Pancreas (tissue), 10 donors: ENCODE results near the gene SAPCD1. TPM values are rescaled to one million over a fixed set of nuclear protein-coding genes. Genes with fewer than 3 reads are reported as not detected.
"Not testable (repeated sequence)": the region's sequence is repeated elsewhere in the genome, so short reads cannot be mapped to it uniquely, and the experiment has no call there.

Source experiments
- ATAC-seq, 4 donors: fragments of 200-7000 bp; cut with Tn5 transposase; one replicate each; pipeline versions ENCODE4 v1.8.0 to v1.9.1; 2020; ENCODE audit warnings: mild to moderate bottlenecking in 4 of 4, moderate library complexity in 4 of 4
- DNase-seq, 6 donors: peaks; one replicate each; pipeline ENCODE4 v3.0.0-alpha.2; 2020
- FAIRE-seq: peaks from 2 replicates; lab custom pipeline; 2012; peaks lifted over from hg19 to GRCh38; lab: Jason Lieb, UNC
- H3K27ac ChIP-seq, 4 donors: fragments of 200-600 bp; sonication (generic); 1 replicate in 3 of 4; 2 replicates in 1 of 4; pipeline versions ENCODE4 v1.5.0 to v1.8.0; 2020
- H3K27me3 ChIP-seq, 4 donors: fragments of 200-600 bp; one replicate each; pipeline ENCODE4 v1.8.0; 2021
- H3K36me3 ChIP-seq, 3 donors: fragments of 200-600 bp; sonication (generic) in 1 of 3; one replicate each; pipeline versions ENCODE4 v1.5.0 to v1.8.0; 2020 to 2021
- H3K4me1 ChIP-seq, 3 donors: fragments of 200-600 bp; one replicate each; pipeline ENCODE4 v1.8.0; 2021
- H3K4me3 ChIP-seq, 4 donors: fragments of 200-600 bp; sonication (generic) in 2 of 4; one replicate each; pipeline versions ENCODE4 v1.5.0 to v1.8.0; 2020 to 2021
- H3K9me3 ChIP-seq, 4 donors: fragments of 200-600 bp; one replicate each; pipeline ENCODE4 v1.8.0; 2021
- WGBS, 2 donors: extraction: QIAGEN DNeasy Blood & Tissue Kit; methylation state at CpG; one replicate each; pipeline ENCODE4 v1.1.7; 2013; 5-methylcytosine and 5-hydroxymethylcytosine counted together
- intact Hi-C, 3 donors: fragments of 100-400 bp; cut with DNase I; formaldehyde crosslinking; loops; one replicate each; pipeline versions ENCODE4 v1.11.1 to v1.14.2; 2022
- polyA plus RNA-seq, 2 donors: library from polyadenylated mRNA; stranded (reverse); fragments of 200-250 nt; gene quantifications; one replicate each; pipeline ENCODE4 v1.2.3, GENCODE V29; 2013
- total RNA-seq, 6 donors: library from RNA; stranded (reverse); fragmentation: NEBNext Ultra II Directional in 4 of 6; extraction: Animal tissue kit (Norgen Biotek cat#: 25700) in 4 of 6; gene quantifications; one replicate each; pipeline versions ENCODE4 v1.2.1 to v1.2.4, GENCODE V29; 2021 to 2023
- TF ChIP-seq, protein P1 (sequence below), 4 donors: fragments of 200-600 bp; sonication (generic) in 3 of 4; IDR thresholded peaks; one replicate each; pipeline versions ENCODE4 v1.5.0 to v1.8.0; 2021; ENCODE audit warnings: antibody characterized with exemption in 4 of 4
- donor health status: healthy with polysubstance abuse.
- donor health status: DM: no; HTN: no; CAD: no; lungs with moderate emphysema.
- donor health status: DM: no; HTN: no; CAD: no.
- donor health status: control.
- donor health status: control.
- donor health status: Bipolar disorder and iron deficiency.
- donor health status: DM: yes; HTN: yes; CAD: no.
- donor health status: DM: no; HTN: no; CAD: no.
- donor health status: DM: no; HTN: no; CAD: no.
- donor health status: DM: yes; HTN: yes; CAD: no.

The SAPCD1 gene
- total and polyA plus RNA-seq, 8 donors, result 0.51 to 11.1 (median 0.69) TPM; not detected in 1

DNA sequence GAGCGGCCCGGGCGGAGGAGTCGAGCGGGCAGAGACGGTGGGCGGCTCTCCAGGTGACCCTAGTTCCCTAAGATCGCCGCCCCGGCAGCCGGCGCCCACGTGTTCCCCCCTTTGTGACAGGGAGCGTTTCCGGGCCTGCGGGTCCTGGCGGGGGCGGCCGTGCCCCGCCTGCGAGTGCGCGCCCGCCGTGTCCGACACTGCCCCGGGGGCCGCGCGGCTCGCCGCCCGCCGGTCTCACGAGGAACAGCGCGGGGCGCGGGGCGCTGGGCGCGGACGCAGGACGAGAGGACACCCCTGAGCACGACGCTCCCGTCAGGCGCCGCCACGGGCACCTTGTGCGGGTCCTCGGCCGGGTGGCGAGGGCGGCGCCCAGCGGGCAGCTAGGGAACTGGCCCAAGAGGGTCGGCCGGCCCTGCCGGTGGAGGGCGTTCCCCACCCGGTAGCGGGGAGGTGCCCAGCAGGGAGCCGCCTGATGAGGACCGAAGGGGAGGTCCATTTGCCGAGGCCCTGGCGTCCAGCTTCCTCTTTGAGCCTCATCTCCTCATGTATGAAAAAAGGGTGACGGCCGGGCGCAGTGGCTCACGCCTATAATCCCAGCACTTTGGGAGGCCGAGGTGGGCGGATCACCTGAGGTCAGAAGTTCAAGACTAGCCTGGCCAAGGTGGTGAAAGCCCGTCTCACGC lies 33.3 kb downstream of the SAPCD1 start, which contains the start of gene VARS1:
Gene VARS1 (minus strand): TSS at position 137 of the 683 bp plus-strand sequence. CDS start 535 bp downstream, outside the sequence.
- 0 to 1% methylated on average over 43 to 75 of the region's 75 CpGs for WGBS, 2 donors
- Histone ChIP-seq H3K27me3 (no peaks in the 10 kb centered on the region), H3K27ac (peak within 1 kb of the TSS; percentile 83 to 94 (median 92)), H3K4me3 (peak within 1 kb of the TSS; percentile 60 to 96 (median 90)), H3K4me1 (peaks cover 0 to 12% (median 5%) of the 10 kb centered on the region in 3 donors), H3K36me3 (no peaks in the 10 kb centered on the region), H3K9me3 (no peaks in the 10 kb centered on the region)
- ATAC-seq, result peak; percentile 95 to 96 (median 96)
- intact Hi-C loops, result no loop called here
- FAIRE-seq, result no peak
- peak; percentile 90 to 97 (median 93) for DNase-seq
- TF ChIP-seq, protein P1, sequence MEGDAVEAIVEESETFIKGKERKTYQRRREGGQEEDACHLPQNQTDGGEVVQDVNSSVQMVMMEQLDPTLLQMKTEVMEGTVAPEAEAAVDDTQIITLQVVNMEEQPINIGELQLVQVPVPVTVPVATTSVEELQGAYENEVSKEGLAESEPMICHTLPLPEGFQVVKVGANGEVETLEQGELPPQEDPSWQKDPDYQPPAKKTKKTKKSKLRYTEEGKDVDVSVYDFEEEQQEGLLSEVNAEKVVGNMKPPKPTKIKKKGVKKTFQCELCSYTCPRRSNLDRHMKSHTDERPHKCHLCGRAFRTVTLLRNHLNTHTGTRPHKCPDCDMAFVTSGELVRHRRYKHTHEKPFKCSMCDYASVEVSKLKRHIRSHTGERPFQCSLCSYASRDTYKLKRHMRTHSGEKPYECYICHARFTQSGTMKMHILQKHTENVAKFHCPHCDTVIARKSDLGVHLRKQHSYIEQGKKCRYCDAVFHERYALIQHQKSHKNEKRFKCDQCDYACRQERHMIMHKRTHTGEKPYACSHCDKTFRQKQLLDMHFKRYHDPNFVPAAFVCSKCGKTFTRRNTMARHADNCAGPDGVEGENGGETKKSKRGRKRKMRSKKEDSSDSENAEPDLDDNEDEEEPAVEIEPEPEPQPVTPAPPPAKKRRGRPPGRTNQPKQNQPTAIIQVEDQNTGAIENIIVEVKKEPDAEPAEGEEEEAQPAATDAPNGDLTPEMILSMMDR (IDR thresholded peaks at IDR 0.05), result peak; percentile 61 to 86 (median 78)

DNA sequence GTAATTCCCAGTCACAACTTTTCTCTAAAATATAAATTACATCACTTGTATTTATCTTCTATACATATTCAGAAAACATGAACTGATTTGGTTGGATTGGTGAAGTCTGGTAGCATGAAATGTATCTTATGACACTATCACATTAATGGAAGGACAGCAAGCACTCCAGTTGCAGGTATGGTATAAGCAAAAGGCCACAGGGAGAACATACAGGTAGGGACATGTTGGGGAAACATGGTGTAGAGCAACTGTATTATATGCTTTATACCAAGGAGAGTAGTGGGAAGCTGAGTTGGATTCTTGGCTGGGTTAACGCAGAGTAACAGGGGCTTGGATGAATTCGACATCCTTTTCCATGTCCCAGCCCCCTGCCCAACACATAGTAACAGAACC lies 34.5 kb downstream of the SAPCD1 start:
- TF ChIP-seq, protein P1 (IDR thresholded peaks at IDR 0.05), result no peak
- no peak for FAIRE-seq
- 84 to 94% methylated on average over 2 of the region's 2 CpGs for WGBS, 2 donors
- Histone ChIP-seq H3K4me3 (no peak overlapping the region), H3K27ac (no peak overlapping the region), H3K9me3 (no peaks in the 10 kb centered on the region), H3K4me1 (peaks cover 0 to 7% (median 5%) of the 10 kb centered on the region in 3 donors), H3K27me3 (no peaks in the 10 kb centered on the region), H3K36me3 (no peaks in the 10 kb centered on the region)
- no peak for ATAC-seq
- no peak for DNase-seq
- intact Hi-C loops, result no loop called here

DNA sequence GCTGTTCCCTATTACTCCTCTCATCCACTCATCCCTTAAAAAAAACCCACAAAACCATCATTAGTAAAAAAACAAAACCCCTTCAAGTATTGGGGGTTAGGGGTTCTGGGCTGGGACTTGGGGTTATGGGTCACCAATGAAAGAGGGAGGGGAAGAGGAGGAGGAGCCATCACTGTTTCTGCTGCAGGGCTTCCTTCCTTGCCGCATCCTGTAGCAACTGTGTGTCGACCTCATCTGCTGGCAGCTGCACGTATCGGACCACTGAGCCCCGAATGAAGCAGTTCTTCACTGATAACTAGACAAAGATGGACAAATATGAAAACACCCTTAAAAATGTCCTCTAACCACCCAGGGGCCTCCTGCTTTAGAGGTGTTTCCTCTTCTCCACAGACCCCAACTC lies 35.1 kb downstream of the SAPCD1 start:
- H3K4me1 ChIP-seq, result peaks cover 0 to 7% (median 5%) of the 10 kb centered on the region in 3 donors
- DNase-seq, result peak in 1 of 6 donors; percentile 6
- intact Hi-C loops, result no loop called here
- no peak for ATAC-seq
- no peak overlapping the region for H3K27ac ChIP-seq
- H3K4me3 ChIP-seq, result no peak overlapping the region
- 67 to 86% methylated on average over 5 of the region's 5 CpGs for WGBS, 2 donors
- no peaks in the 10 kb centered on the region for H3K9me3 ChIP-seq
- no peaks in the 10 kb centered on the region for H3K36me3 ChIP-seq
- FAIRE-seq, result no peak
- no peaks in the 10 kb centered on the region for H3K27me3 ChIP-seq
- TF ChIP-seq, protein P1 (IDR thresholded peaks at IDR 0.05), result no peak

DNA sequence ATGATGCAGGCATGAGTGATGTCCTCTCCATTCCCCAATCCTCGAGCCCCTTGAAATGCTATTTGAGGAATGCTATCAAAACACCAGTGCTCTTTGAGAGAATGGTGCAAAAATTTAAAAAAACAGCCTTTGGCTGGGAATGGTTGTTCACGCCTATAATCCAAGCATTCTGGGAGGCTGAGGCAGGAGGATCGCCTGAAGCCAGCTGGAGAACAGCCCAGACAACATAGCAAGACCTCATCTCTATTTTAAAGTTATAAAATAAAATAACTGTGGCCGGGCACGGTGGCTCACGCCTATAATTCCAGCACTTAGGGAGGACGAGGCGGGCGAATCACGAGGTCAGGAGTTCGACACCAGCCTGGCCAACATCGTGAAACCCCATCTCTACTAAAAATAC lies 37.3 kb downstream of the SAPCD1 start:
- Histone ChIP-seq H3K27ac (no peak overlapping the region), H3K27me3 (no peaks in the 10 kb centered on the region), H3K36me3 (no peaks in the 10 kb centered on the region), H3K9me3 (no peaks in the 10 kb centered on the region), H3K4me1 (no peaks in the 10 kb centered on the region), H3K4me3 (no peak overlapping the region)
- TF ChIP-seq, protein P1 (IDR thresholded peaks at IDR 0.05), result no peak
- DNase-seq, result no peak
- FAIRE-seq, result no peak
- ATAC-seq, result no peak
- 90 to 93% methylated on average over 12 of the region's 12 CpGs for WGBS, 2 donors
- intact Hi-C loops, result no loop called here

DNA sequence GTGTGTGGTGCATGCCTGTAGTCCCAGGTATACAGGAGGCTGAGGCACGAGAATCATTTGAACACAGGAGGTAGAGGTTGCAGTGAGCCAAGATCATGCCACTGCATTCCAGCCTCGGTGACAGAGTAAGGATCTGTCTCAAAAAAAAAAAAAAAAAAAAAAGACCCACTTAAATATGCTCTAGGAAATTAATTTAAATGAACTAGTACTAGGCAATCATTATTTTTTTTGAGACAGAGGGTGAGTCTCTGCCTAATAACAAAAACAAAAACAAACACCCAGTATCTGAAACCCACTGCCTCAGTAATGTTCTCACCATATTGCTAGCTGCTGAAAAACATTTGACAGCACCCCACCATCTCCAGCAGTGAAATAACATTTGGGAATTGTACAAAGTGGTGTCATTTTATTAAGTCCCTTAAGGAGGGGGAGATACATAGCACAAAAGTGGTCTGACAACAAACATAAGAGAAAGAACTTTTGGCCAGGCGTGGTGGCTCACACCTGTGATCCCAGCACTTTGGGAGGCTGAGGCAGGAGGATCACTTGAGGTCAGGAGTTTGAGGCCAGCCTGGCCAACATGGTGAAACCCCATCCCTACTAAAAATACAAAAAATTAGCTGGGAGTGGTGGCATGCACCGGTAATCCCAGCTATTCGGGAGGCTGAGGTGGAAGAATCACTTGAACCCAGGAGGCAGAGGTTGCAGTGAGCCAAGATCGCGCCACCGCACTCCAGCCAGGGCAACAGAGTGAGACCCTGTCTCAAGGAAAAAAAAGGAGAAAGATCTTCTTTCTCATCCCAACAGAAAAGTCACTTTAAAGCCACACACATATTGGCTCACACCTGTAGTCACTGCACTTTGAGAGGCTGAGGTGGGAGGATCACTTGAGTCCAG lies 38.8 kb downstream of the SAPCD1 start:
- H3K27ac ChIP-seq, H3K4me3 ChIP-seq, H3K36me3 ChIP-seq, FAIRE-seq, intact Hi-C loops, H3K9me3 ChIP-seq, DNase-seq, H3K27me3 ChIP-seq, H3K4me1 ChIP-seq, ATAC-seq: not testable (repeated sequence)
- WGBS, 2 donors, result 93 to 96% methylated on average over 8 of the region's 8 CpGs
